Right atrium auricular region (tissue), 2 donors: ENCODE data around the gene RET. TPM values are rescaled to one million over a fixed set of nuclear protein-coding genes. Genes with fewer than 3 reads are reported as not detected.

ENCODE experiments used
- DNase-seq: peaks from one replicate; pipeline ENCODE4 v3.0.0-alpha.2; 2019; ENCODE audit warnings: low spot score
- H3K27ac ChIP-seq, 2 donors: fragments of 200-600 bp; sonication (generic); 1 replicate in 1 of 2; 2 replicates in 1 of 2; pipeline ENCODE4 v1.5.1; 2016 to 2019
- H3K27me3 ChIP-seq, 2 donors: fragments of 200-600 bp; sonication (generic); one replicate each; pipeline versions ENCODE4 v1.5.1 to v1.6.0; 2017 to 2019
- H3K36me3 ChIP-seq: fragments of 200-600 bp; sonication (generic); one replicate; pipeline ENCODE4 v1.5.1; 2016
- H3K4me1 ChIP-seq, 2 donors: fragments of 200-600 bp; sonication (generic); one replicate each; pipeline versions ENCODE4 v1.5.1 to v1.6.0; 2017 to 2019
- H3K4me3 ChIP-seq, 2 donors: fragments of 200-600 bp; sonication (generic); 1 replicate in 1 of 2; 2 replicates in 1 of 2; pipeline ENCODE4 v1.5.1; 2017 to 2019; ENCODE audit warnings: mild to moderate bottlenecking in 1 of 2, moderate library complexity in 1 of 2
- H3K9me3 ChIP-seq, 2 donors: fragments of 200-600 bp; sonication (generic); one replicate each; pipeline ENCODE4 v1.5.1; 2019
- CTCF ChIP-seq, 2 donors: fragments of 200-600 bp; sonication (generic); IDR thresholded peaks; one replicate each; pipeline ENCODE4 v1.5.1; 2019; ENCODE audit warnings: antibody characterized with exemption in 2 of 2
- total RNA-seq, 2 donors: library from RNA; depleted of rRNA; stranded (reverse); fragments of >200 nt; gene quantifications; one replicate each; pipeline ENCODE4 v1.1.0, GENCODE V29; 2016

Gene RET
- total RNA-seq, 2 donors from 2014 or later = 0.12 to 0.44 TPM

DNA sequence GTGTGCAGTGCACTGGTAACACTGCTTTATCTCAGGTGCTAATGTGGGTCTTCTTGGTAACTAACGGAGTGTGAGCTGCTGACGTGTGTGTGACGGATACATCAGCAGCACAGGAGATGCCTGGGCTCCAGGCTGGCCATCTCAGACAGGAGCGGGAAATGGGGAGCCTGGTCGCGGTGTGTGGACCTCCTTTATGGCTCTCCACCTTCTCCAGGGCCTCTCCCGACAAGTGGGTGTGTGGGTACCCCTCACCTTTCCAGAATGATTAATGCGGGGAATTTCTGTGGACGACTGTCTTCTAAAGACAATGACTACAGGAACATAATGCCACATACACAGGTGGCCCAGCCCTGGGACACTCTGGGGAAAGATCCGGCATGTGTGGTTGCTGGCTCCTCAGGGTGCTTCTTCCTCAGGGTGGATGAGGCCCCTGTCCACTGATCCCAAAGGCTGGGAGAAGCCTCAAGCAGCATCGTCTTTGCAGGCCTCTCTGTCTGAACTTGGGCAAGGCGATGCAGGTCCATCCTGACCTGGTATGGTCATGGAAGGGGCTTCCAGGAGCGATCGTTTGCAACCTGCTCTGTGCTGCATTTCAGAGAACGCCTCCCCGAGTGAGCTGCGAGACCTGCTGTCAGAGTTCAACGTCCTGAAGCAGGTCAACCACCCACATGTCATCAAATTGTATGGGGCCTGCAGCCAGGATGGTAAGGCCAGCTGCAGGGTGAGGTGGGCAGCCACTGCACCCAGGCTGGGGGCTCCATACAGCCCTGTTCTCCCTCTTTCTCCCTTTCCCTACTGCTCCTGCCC is 41.1 kb downstream of the RET start:
- Histone ChIP-seq H3K36me3 (no peaks in the 10 kb centered on the region), H3K4me3 (no peak overlapping the region), H3K27ac (no peak overlapping the region), H3K9me3 (no peaks in the 10 kb centered on the region), H3K27me3 (no peaks in the 10 kb centered on the region), H3K4me1 (no peaks in the 10 kb centered on the region)
- DNase-seq = no peak
- TF ChIP-seq CTCF (IDR thresholded peaks at IDR 0.05) = no peak

- Histone ChIP-seq H3K36me3 (no peaks in the 10 kb centered on the region), H3K9me3 (no peaks in the 10 kb centered on the region), H3K27ac (no peak overlapping the region), H3K4me1 (no peaks in the 10 kb centered on the region), H3K4me3 (no peak overlapping the region), H3K27me3 (no peaks in the 10 kb centered on the region)
- DNase-seq = no peak
- TF ChIP-seq CTCF (IDR thresholded peaks at IDR 0.05) = no peak
Observed at GRCh38 chr10:43118631-43119415, 42.0 kb downstream of the RET start.

DNA sequence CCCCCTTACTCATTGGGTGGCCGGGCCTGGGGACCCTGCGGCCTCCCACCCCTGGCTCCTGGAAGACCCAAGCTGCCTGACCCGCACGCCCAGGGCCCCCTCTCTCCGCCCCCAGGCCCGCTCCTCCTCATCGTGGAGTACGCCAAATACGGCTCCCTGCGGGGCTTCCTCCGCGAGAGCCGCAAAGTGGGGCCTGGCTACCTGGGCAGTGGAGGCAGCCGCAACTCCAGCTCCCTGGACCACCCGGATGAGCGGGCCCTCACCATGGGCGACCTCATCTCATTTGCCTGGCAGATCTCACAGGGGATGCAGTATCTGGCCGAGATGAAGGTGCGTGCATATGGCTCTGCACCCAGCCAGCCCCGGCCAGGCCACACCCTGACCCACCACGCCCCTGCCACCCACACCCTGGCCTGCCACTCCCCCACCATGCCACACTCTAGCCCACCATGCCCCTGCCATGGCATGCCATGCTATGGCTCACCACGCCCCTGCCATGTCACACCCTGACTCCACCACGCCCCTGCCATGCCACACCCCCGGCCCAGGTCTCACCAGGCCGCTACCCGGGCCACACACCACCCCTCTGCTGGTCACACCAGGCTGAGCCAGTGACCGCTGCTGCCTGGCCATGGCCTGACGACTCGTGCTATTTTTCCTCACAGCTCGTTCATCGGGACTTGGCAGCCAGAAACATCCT is 42.7 kb downstream of the RET start:
- H3K36me3 ChIP-seq = no peaks in the 10 kb centered on the region
- TF ChIP-seq CTCF (IDR thresholded peaks at IDR 0.05) = no peak
- H3K4me3 ChIP-seq = no peak overlapping the region
- no peaks in the 10 kb centered on the region for H3K4me1 ChIP-seq
- H3K27ac ChIP-seq = no peak overlapping the region
- no peaks in the 10 kb centered on the region for H3K9me3 ChIP-seq
- no peaks in the 10 kb centered on the region for H3K27me3 ChIP-seq
- DNase-seq = no peak

GRCh38 chr10:43120116-43120928 is 43.5 kb downstream of the RET start:
- H3K36me3 ChIP-seq = no peaks in the 10 kb centered on the region
- H3K9me3 ChIP-seq = no peaks in the 10 kb centered on the region
- no peaks in the 10 kb centered on the region for H3K4me1 ChIP-seq
- TF ChIP-seq CTCF (IDR thresholded peaks at IDR 0.05) = no peak
- no peaks in the 10 kb centered on the region for H3K27me3 ChIP-seq
- no peak overlapping the region for H3K27ac ChIP-seq
- H3K4me3 ChIP-seq = no peak overlapping the region
- no peak for DNase-seq

GRCh38 chr10:43120929-43121314 is 44.1 kb downstream of the RET start:
- no peak for DNase-seq
- TF ChIP-seq CTCF (IDR thresholded peaks at IDR 0.05) = no peak
- Histone ChIP-seq H3K27ac (no peak overlapping the region), H3K36me3 (no peaks in the 10 kb centered on the region), H3K4me3 (no peak overlapping the region), H3K27me3 (no peaks in the 10 kb centered on the region), H3K9me3 (no peaks in the 10 kb centered on the region), H3K4me1 (no peaks in the 10 kb centered on the region)
